HepG2 (cell line): ENCODE measurements around the gene ASXL3. TPM values are rescaled to one million over a fixed set of nuclear protein-coding genes. Genes with fewer than 3 reads are reported as not detected.

Experiments
- ATAC-seq: fragments of 200-7000 bp; cut with Tn5 transposase; 3 replicates; pipeline ENCODE4 v1.9.1; 2020; ENCODE audit warnings: mild to moderate bottlenecking, moderate library complexity
- BruUV-seq: library from RNA; stranded (reverse); fragments of 400-500 nt; replicated peaks from 2 replicates; lab custom pipeline; 2021; lab: Mats Ljungman, UMichigan
- CTCF ChIA-PET: fragments of 300-600 bp; formaldehyde crosslinking; extraction: SDS; loops from one replicate; lab custom pipeline; 2021; ENCODE audit warnings: low total read pairs, inconsistent platforms, low intra/inter-chr PET ratio; lab: Yijun Ruan, JAX
- POLR2A ChIA-PET: fragments of 350-600 bp; sonication (Branson Sonifier 250); formaldehyde crosslinking; loops from one replicate; lab custom pipeline; 2020; ENCODE audit warnings: antibody characterized with exemption, inconsistent platforms; lab: Yijun Ruan, JAX
- DNase-seq: peaks from one replicate; pipeline ENCODE4 v3.0.0-alpha.2; 2015; ENCODE audit warnings: low spot score
- FAIRE-seq: peaks from 3 replicates; lab custom pipeline; 2011; peaks lifted over from hg19 to GRCh38; lab: Jason Lieb, UNC
- H2AFZ ChIP-seq: one replicate; pipeline ENCODE4 v1.6.1; 2011; ENCODE audit warnings: low read length, inconsistent platforms
- H3K27ac ChIP-seq: fragments of 300-600 bp; 3 replicates; pipeline ENCODE4 v1.8.0; 2011; ENCODE audit warnings: mixed run types, mild to moderate bottlenecking, mixed read lengths, low read length, inconsistent platforms; ENCODE audit not compliant: insufficient read depth; ENCODE audit errors: extremely low read length
- H3K27me3 ChIP-seq, 2 experiments: fragments of 200-600 bp in 1 of 2; 2 replicates in 1 of 2; 3 replicates in 1 of 2; pipeline versions ENCODE4 v1.6.0 to v1.8.0; 2011; ENCODE audit warnings: low read length in 2 of 2, mild to moderate bottlenecking in 2 of 2, moderate library complexity in 2 of 2, inconsistent platforms in 1 of 2; ENCODE audit not compliant: insufficient read depth in 2 of 2, control insufficient read depth in 1 of 2
- H3K36me3 ChIP-seq, 2 experiments: fragments of 200-600 bp in 1 of 2; replicated peaks in 1 of 2; 2 replicates in 1 of 2; 3 replicates in 1 of 2; pipeline versions ENCODE4 v1.5.1 to v1.8.0; 2011; ENCODE audit warnings: low read length in 2 of 2, inconsistent platforms in 1 of 2; ENCODE audit not compliant: insufficient read depth in 2 of 2, control insufficient read depth in 1 of 2
- H3K4me1 ChIP-seq: 2 replicates; pipeline ENCODE4 v1.5.1; 2012; ENCODE audit warnings: low read length, inconsistent platforms; ENCODE audit not compliant: insufficient read depth
- H3K4me2 ChIP-seq: 2 replicates; pipeline ENCODE4 v1.6.0; 2011; ENCODE audit warnings: low read depth, low read length, inconsistent platforms
- H3K4me3 ChIP-seq, 3 experiments: fragments of 200-600 bp in 1 of 3; sonication (generic), shearing (Covaris generic) in 1 of 3; replicated peaks in 1 of 3; 2 replicates each; pipeline ENCODE4 v1.5.1; 2011 to 2016; ENCODE audit warnings: low read length in 3 of 3, inconsistent platforms in 2 of 3, low read depth in 2 of 3, mild to moderate bottlenecking in 2 of 3, control low read depth in 1 of 3, mixed read lengths in 1 of 3; ENCODE audit not compliant: insufficient read depth in 1 of 3
- H3K79me2 ChIP-seq: one replicate; pipeline ENCODE4 v1.6.1; 2011; ENCODE audit warnings: low read length, inconsistent platforms; ENCODE audit not compliant: insufficient read depth
- H3K9ac ChIP-seq: 2 replicates; pipeline ENCODE4 v1.6.0; 2011; ENCODE audit warnings: mild to moderate bottlenecking, low read depth, low read length, inconsistent platforms; ENCODE audit not compliant: insufficient read depth
- H3K9me3 ChIP-seq: 2 replicates; pipeline ENCODE4 v1.5.1; 2012; ENCODE audit warnings: mild to moderate bottlenecking, low read length
- H4K20me1 ChIP-seq: 2 replicates; pipeline ENCODE4 v1.6.0; 2011; ENCODE audit warnings: inconsistent platforms, mild to moderate bottlenecking, low read length, moderate library complexity; ENCODE audit not compliant: insufficient read depth
- AHR ChIP-seq: IDR thresholded peaks from 2 replicates; pipeline ENCODE4 v1.6.1; 2018; ENCODE audit warnings: missing genetic modification reagents, missing compliant biosample characterization
- DMAP1 ChIP-seq: IDR thresholded peaks from 2 replicates; pipeline ENCODE4 v1.6.1; 2016
- HNRNPL ChIP-seq: fragments of 200-400 bp; formaldehyde crosslinking; IDR thresholded peaks from 2 replicates; pipeline ENCODE4 v1.6.1; 2017; ENCODE audit warnings: mild to moderate bottlenecking, low read depth, low read length
- HOXD1 ChIP-seq: sonication (generic); formaldehyde crosslinking; IDR thresholded peaks from 2 replicates; pipeline ENCODE4 v1.5.0; 2020; ENCODE audit warnings: missing genetic modification reagents
- MIXL1 ChIP-seq: IDR thresholded peaks from 2 replicates; pipeline ENCODE4 v1.6.1; 2016
- NCOA5 ChIP-seq: sonication (generic); formaldehyde crosslinking; IDR thresholded peaks from 2 replicates; pipeline ENCODE4 v1.4.0; 2020; ENCODE audit warnings: missing genetic modification reagents
- RFXAP ChIP-seq: sonication (generic); formaldehyde crosslinking; IDR thresholded peaks from 2 replicates; pipeline ENCODE4 v1.4.0; 2020; ENCODE audit warnings: missing genetic modification reagents, borderline replicate concordance
- TARDBP ChIP-seq: sonication (generic); formaldehyde crosslinking; IDR thresholded peaks from 2 replicates; pipeline ENCODE4 v1.8.0; 2022; ENCODE audit warnings: mild to moderate bottlenecking, missing genetic modification reagents
- TERF1 ChIP-seq: sonication (generic); formaldehyde crosslinking; IDR thresholded peaks from 2 replicates; pipeline ENCODE4 v1.8.0; 2022; ENCODE audit warnings: mild to moderate bottlenecking, missing genetic modification reagents, moderate library complexity
- ZFP36L2 ChIP-seq: sonication (generic); formaldehyde crosslinking; IDR thresholded peaks from 2 replicates; pipeline ENCODE4 v1.4.0; 2020; ENCODE audit warnings: missing genetic modification reagents
- ZNF569 ChIP-seq: sonication (generic); formaldehyde crosslinking; IDR thresholded peaks from 2 replicates; pipeline ENCODE4 v1.5.0; 2020; ENCODE audit warnings: mild to moderate bottlenecking, missing genetic modification reagents, moderate library complexity, borderline replicate concordance
- WGBS: methylation state at CpG from one replicate; pipeline ENCODE4 v1.1.6; 2017; ENCODE audit warnings: low lambda C conversion rate; 5-methylcytosine and 5-hydroxymethylcytosine counted together
- in situ Hi-C: cut with HindIII; loops from 2 replicates; pipeline ENCODE4 v1.10.0; 2017; ENCODE audit warnings: low pct_unique_long_range_greater_than_20kb; ENCODE audit not compliant: extremely low pct_ligation_motif_present
- intact Hi-C: fragments of 100-400 bp; cut with micrococcal nuclease; formaldehyde crosslinking; loops from one replicate; pipeline ENCODE4 v1.10.0; 2022; ENCODE audit not compliant: unreplicated experiment
- polyA plus RNA-seq, 8 experiments: library from polyadenylated mRNA; depleted of rRNA in 3 of 8; stranded (reverse) in 7 of 8; unstranded in 1 of 8; fragments of >200 nt; fragmentation: Illumina TruSeq in 4 of 8; extraction: Trizol in 4 of 8; gene quantifications; 2 replicates each; pipeline versions ENCODE4 v1.2.1 to v1.2.3, GENCODE V29; 2011 to 2016; ENCODE audit warnings: low read depth in 4 of 8, missing spikeins in 1 of 8, mixed read lengths in 1 of 8; ENCODE audit not compliant: insufficient read depth in 1 of 8
- total RNA-seq, 5 experiments: library from RNA; depleted of rRNA; stranded (reverse); fragments of >200 nt; fragmentation: Illumina TruSeq; extraction: Trizol; gene quantifications; 2 replicates each; pipeline ENCODE4 v1.2.3, GENCODE V29; 2016; ENCODE audit warnings: low read depth in 1 of 5

Gene ASXL3
- total and polyA plus RNA-seq, 2 of the 13 experiments (the other 11 are each of a cell fraction or from before 2014, with no cell fraction given) = not detected

- BruUV-seq = no TSS peak
- no peak for TF ChIP-seq DMAP1 (CRISPR knock-in tag)
- TF ChIP-seq AHR (CRISPR knock-in tag) = no peak
- no peak for TF ChIP-seq NCOA5 (CRISPR knock-in tag)
- no peak for TF ChIP-seq RFXAP (CRISPR knock-in tag)
- no peak for TF ChIP-seq ZNF569 (CRISPR knock-in tag)
- TF ChIP-seq TERF1 (CRISPR knock-in tag) = no peak
- TF ChIP-seq HNRNPL = no peak
- TF ChIP-seq TARDBP (CRISPR knock-in tag) = no peak
- no peak for TF ChIP-seq MIXL1 (CRISPR knock-in tag)
- TF ChIP-seq HOXD1 (CRISPR knock-in tag) = no peak
- no peak for TF ChIP-seq ZFP36L2 (CRISPR knock-in tag)
- DNase-seq (no peak), FAIRE-seq (no peak), ATAC-seq (no peak)
- Histone ChIP-seq H2AFZ (no peak overlapping the region), H4K20me1 (no peaks in the 10 kb centered on the region), H3K4me2 (no peak overlapping the region), H3K79me2 (no peaks in the 10 kb centered on the region), H3K4me3 (no peak overlapping the region), H3K9ac (no peak overlapping the region), H3K36me3 (no peaks in the 10 kb centered on the region), H3K9me3 (no peaks in the 10 kb centered on the region), H3K4me1 (no peaks in the 10 kb centered on the region), H3K27me3 (no peaks in the 10 kb centered on the region), H3K27ac (no peak overlapping the region)
- intact Hi-C loops (no loop called here), in situ Hi-C loops (no loop called here)
- WGBS = 1% methylated on average over 3 of the region's 3 CpGs
- POLR2A ChIA-PET = no interaction called here
- CTCF ChIA-PET = no interaction called here
These were observed 22.8 kb downstream of the ASXL3 start for GRCh38 chr18:33600846-33601245.
